Measurements from ENCODE around the gene PCNT.
"Not testable (repeated sequence)": the region's sequence is repeated elsewhere in the genome, so short reads cannot be mapped to it uniquely, and the experiment has no call there.

Gene PCNT

GRCh38 chr21:46455575-46456385, 131.8 kb downstream of the PCNT start:
- no peak for DNase-seq

DNA sequence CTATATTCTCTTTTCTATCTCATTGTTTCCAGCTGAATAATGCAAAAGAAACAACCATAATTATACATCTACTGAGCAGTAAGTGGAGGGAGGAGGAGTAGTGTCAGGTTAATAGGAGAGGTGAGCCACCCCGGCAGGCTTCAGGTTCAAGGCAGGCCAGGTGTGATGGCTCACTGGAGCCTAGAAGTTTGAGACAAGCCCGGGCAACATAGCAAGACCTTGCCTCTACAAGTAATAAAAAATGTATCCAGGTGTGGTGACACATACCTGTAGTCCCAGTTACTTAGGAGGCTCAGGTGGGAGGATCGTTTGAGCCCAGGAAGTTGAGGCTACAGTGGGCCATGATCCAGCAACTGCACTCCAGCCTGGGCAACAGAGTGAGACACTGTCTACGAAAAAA, 132.8 kb downstream of the PCNT start:
- DNase-seq, result no peak

DNA sequence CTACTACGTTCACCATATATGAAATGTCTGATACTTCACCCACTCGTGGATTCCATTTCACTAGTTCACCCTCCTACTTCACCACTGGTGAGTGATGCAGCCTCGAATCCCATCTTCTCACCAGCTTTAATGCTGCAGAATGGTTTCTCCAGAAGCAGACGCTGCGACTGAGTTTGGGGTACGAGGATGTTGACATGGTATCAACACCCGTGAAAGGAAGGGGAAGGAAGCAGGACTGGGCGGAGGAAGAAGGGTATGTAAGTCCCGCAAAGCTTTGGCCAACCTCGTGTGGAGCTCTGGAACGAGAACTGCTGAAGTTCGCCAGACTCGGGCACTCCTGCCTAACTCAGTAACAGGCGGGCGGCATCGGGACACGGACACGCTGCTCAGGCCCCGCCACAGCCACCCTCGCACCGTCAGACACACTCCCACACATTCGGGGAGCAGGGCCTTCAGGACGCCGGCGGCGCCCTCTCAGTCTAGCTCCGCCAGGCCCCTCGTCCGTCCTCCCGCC, 133.9 kb downstream of the PCNT start:
- DNase-seq, result no peak

- peak; percentile 93 for DNase-seq
Measured at GRCh38 chr21:46458315-46459023, 134.5 kb downstream of the PCNT start, which contains the start of gene DIP2A. Gene DIP2A (plus strand): TSS chr21:46458891. CDS start chr21:46459132, 241 bp downstream.

- no peak for DNase-seq
Measured at GRCh38 chr21:46459024-46459355, 135.0 kb downstream of the PCNT start.

DNA sequence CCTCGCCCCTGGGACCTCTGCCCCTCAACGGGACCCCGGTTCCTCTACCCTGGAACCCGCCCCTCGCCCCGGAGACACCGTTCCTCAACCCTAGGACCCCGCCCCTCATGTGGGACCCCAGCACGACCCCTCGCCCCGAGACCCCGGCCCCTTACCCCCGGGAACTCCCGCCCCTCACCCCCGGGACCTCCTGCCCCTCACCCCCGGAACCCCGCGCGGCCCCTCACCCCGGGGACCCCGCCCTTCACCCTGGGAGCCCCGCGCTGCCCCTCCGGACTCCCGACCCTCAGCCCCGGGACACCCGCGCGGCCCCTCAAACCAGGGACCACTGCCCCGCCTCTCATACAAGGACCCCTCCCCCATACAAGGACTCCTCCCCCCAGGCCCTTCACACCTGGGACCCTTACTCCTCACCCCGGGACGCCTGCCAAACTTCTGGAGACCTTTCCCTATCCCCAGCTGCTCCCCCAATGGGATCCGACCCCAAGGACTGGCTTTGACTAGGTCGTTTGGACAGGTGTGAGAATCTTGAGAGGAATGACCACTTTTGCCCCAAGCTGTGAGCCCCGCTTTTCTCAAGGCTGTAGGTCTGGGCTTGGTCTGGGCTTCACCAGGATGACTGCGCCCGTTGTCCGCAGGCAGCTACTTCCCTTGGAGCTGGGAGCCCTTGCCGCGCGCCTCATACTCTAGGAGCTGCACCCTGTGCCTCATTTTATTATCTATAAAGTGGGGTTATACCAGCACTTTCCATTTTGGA, 135.6 kb downstream of the PCNT start:
- no peak for DNase-seq

DNA sequence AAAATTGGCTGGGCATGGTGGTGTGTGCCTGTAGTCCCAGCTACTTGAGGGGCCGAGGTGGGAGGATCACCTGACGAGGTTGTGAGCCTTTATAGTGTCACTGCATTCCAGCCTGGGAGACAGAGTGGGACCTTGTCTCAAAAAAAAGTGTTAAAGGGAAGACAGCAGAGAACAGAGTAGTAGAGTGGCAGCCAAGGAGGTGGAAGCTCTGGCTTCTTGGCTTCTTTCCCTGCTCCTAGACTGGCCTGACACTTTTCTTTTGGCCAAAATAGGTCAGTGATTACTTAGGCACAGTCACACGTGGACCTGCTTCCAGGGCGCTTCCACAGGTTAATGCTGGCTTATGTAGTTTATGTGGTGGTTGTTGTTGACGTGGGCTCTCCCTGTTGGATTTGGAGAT, 138.0 kb downstream of the PCNT start:
- no peak for DNase-seq

- DNase-seq, result not testable (repeated sequence)
Measured at GRCh38 chr21:46465153-46465552, 141.2 kb downstream of the PCNT start.

DNA sequence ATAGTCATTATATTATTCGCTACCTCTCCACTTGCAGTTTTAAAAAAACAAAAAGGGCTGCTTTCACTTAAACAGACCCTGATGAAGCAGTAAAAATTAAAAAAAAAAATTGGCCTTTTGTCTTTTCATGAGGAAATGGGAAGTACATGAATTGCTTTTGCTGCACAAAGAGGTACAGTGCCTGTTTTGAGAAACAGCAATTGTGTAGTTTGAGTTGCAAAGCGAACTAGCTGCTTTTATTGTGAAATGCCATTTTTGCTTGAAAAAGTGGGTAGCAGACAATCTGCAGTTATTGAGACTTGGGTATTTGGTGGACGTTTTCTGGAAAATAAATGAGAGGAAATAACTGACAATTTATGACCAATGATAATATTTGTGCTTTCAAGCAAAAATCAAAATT, 141.7 kb downstream of the PCNT start:
- no peak for DNase-seq

DNA sequence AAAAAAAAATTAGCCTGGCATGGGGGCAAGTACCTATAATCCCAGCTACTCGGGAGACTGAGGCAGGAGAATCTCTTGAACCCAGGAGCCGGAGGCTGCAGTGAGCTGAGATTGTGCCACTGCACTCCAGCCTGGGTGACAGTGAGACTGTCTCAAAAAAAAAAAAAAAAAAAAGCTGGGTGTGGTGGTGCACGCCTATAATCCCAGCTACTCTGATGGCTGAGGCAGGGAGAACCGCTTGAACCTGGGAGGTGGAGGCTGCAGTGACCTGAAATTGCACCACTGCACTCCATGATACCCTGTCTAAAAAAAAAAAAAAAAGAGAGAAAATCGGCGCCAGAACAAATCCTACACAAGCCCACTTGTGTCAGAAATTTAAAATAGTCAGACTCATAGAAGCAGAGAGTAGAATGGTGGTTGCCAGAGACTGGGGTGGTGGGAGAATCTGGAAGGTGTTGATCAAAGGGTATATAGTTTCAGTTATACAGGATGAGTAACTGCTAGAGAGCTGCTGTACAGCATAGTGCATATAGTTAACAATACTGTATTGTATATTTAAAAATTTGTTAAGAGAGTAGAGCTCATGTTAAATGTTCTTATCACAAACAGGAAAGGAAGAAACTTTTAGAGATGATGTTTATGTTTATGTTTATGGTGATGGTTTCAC, 144.3 kb downstream of the PCNT start:
- no peak for DNase-seq

- DNase-seq, result no peak
Measured at GRCh38 chr21:46469275-46469674, 145.3 kb downstream of the PCNT start.

- DNase-seq, result no peak
Measured at GRCh38 chr21:46471514-46471913, 147.6 kb downstream of the PCNT start.

- no peak for DNase-seq
Measured at GRCh38 chr21:46472246-46472645, 148.3 kb downstream of the PCNT start.

GRCh38 chr21:46474382-46474781, 150.4 kb downstream of the PCNT start:
- DNase-seq, result no peak

- no peak for DNase-seq
Measured at GRCh38 chr21:46475296-46475695, 151.3 kb downstream of the PCNT start.

GRCh38 chr21:46477765-46478164, 153.8 kb downstream of the PCNT start:
- no peak for DNase-seq

GRCh38 chr21:46478910-46479309, 155.0 kb downstream of the PCNT start:
- DNase-seq, result no peak

DNA sequence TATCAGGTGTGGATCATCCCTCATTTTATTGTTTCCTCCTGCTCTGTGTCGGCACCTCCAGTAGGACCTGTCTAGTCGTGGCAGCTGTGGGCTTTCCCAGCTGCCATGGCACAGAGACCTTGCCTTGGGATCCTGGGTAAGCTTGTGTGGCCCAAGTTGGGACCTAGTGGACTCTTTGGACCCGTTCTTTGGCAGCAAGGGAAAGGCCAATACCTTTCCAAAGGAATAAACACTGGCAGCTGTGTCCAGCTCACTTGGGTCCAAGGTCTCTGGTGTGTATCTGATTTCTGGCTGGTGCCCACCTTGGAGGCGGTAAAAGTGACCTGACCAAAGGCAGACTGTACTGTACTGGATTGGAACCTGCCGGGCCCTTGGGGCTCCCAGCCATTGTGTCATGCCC, 156.5 kb downstream of the PCNT start:
- no peak for DNase-seq

DNA sequence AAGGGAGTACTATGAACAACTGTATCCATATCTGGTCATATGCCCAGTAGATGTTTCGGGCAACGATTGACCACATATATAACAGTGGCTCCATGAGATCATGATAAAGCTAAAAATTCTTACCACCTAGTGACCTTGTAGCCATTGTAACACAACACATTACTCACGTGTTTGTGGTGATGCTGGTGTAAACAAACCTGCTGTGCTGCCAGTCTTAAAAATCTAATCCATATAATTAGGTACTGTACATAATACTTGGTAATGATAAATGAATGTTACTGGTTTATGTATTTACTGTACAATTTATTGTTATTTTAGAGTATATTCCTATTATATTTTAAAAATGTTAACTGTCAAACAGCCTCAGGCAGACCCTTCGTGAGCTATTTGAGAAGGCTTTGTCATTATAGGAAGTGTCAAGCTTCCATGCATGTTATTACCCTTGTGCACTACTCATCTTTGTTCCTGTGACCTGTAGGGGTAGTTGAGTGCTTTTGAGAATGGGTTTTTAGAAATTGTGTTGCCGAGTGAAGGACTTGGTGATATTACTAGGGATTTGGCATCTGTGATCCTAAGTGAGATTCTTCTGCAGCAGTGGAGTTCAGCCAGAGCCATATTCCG, 158.4 kb downstream of the PCNT start:
- DNase-seq, result no peak

- no peak for DNase-seq
Measured at GRCh38 chr21:46482846-46483231, 158.9 kb downstream of the PCNT start.

- no peak for DNase-seq
Measured at GRCh38 chr21:46483300-46484295, 159.6 kb downstream of the PCNT start.
